GM21367 (cell line): ENCODE results near the gene ACRV1.
"Not testable (repeated sequence)": the region's sequence is repeated elsewhere in the genome, so short reads cannot be mapped to it uniquely, and the experiment has no call there.

ENCODE experiments used
- ATAC-seq: cut with Tn5 transposase; IDR thresholded peaks from one replicate; pipeline ENCODE4 v1.9.1; 2021; ENCODE audit not compliant: unreplicated experiment

ACRV1 gene, protein sequence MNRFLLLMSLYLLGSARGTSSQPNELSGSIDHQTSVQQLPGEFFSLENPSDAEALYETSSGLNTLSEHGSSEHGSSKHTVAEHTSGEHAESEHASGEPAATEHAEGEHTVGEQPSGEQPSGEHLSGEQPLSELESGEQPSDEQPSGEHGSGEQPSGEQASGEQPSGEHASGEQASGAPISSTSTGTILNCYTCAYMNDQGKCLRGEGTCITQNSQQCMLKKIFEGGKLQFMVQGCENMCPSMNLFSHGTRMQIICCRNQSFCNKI

DNA sequence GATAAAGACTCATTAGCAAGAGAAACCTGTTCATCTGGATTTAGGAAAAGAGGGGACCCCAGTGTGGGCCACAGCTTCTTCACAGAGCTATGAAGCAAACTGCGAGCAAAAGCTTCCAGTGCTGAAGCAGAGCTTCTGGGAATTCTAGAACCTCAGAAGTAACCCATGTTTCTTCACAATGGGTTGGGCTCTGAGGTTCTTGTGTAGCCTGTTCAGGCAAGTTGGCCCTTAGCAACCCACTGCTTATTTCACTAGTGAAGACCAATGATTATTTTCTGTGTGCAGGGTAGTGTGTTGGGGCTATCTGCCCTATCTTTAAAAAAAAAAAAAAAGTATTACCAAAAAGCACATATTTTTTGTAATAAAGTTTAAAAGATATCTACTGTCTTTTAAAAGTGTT is at the start of gene ACRV1:
ACRV1 (minus strand) TSS at position 101 of the 400 bp plus-strand sequence; CDS start at position 34, 67 bp downstream.
- ATAC-seq: no peak

DNA sequence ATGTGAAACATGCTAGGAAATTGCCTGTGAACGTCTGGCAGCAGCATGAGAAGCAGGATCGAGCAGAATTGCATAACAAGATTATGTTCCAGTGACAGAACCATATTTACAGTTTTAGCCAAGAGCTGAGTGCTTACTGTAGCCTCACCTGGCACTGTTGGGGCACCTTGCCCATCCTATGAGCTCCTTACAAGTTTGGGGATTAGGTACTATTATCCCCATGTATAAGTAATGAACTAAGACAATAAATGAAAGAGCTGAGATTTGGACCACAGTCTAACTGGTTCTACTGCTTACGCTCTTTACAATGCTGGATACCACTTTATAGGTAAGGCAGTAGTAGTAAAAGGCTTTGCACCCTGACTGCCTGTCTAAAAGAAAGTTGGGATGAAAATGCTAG is 48.3 kb upstream of the ACRV1 start:
- no peak for ATAC-seq

DNA sequence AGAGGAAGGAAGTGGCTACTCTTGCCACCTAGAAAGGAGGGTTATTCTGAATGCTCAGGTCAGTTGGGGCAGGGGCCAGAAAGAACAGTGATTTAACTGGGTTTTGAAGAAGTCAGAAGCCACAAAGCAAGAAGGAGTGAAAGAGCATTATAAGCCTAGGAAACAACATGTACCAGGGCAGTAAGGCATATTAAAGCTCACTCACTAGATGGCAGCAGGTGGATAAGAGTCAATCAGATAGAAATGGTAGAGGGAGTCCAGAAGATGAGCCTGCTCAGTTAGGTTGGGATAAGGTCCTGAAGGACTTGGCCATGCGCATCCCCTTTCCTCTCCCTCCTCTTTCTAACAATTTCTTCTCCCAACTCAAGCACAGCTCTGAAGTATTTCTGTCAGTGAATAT is 43.5 kb upstream of the ACRV1 start:
- no peak for ATAC-seq

DNA sequence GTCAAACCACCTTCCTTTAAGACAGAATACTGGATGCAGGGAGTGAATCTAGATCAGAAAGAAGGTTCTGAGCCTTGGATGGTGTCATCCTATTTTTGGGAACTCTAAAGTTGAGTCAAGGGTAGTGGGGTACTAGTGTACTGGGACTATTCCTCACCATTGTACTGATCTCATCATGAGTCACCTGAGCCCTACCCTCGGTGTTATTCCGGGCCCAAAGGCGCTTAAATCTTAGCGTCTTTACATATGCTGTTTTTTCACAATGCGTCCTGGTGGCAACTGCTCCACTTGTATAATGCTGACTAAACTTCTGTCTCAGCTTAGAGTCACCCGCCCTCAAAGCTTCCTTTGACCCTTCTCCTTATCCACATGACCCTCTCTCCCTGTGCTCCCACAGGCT is 40.1 kb upstream of the ACRV1 start:
- ATAC-seq: no peak

DNA sequence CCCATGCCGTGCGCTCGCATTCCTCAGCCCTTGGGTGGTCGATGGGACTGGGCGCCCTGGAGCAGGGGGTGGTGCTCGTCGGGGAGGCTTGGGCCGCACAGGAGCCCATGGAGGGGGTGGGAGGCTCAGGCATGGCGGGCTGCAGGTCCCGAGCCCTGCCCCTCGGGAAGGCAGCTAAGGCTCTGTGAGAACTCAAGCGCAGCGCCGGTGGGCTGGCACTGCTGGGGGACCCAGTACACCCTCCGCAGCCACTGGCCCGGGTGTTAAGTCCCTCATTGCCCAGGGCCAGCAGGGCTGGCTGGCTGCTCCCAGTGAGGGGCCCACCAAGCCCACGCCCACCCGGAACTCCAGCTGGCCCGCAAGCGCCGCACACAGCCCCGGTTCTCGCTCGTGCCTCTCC is 24.0 kb upstream of the ACRV1 start:
- not testable (repeated sequence) for ATAC-seq

DNA sequence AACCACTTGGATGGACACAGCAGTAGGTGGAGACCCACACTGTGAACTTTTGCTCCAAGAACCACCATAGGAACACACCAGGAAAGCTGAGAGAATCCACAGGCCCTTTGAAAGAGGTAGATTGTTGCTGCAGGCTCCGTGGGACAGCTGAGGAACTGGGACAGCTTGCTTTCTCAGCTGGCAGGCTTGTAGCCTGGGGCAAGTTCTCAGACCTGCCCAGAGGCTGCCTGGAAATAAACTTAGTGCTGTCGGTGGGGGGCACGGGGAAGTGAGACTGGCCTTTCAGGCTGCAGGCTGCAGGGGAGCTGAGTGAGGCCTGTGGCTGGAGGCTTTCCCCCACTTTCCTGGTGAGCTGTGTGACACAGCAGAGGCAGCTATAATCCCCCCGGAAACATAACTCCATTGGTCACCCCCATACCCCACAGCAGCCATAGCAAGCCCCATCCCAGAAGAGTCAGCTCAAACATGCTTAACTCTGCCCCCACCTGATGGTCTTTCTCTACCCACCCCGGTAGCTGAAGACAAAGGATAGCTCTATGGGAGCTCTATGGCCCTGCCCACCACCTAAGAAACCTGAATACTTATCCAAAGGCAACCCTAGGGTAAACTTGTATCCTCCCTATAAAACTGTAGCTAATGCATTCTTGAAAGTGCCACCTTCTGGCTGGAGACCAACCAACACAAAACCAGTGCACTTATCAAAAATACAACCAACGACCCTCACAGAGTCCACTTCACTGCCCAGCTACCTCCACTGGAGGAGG is 21.4 kb upstream of the ACRV1 start:
- no peak for ATAC-seq

DNA sequence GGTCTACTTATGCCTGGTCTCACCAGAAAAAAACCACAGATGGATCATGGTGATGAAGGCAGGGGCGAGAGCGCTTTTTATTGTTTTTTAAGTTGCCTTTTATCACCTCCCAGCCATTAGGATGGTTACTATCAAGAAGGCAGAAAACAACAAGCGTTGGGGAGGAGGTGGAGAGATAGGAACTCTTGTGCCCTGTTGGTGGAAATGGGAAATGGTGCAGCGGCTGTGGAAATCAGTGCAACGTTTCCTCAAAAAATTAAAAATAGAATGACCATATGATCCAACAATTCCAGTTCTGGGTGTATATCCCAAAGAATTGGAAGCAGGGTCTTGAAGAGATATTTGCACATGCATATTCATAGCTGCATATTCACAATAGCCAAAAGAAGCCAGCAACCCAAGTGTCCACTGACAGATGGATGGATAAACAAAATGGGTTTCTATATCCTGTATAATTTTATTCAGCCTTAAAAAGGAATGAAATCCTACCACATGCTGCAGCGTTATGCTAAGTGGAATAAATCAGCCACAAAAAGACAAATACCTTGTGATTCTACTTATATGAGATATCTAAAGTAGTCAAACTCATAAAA is 20.5 kb upstream of the ACRV1 start:
- ATAC-seq: no peak

DNA sequence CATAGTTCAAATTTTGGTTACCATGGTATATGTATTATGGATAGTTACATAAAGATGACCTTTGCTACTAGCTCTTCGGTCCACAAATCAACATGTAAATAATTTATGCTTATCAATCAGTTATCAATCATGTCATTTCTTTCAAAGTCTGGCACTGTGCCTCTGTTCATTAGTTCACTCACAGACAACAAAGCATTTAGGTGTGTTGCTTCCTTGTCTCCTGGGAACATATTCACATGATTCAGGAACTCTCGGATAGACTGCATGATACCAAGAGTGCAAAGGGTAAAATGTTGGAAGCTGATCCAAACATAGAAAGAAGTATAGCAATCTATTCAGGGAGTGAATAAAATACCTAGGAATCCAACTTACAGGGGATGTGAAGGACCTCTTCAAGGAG is 14.3 kb upstream of the ACRV1 start:
- ATAC-seq: no peak

DNA sequence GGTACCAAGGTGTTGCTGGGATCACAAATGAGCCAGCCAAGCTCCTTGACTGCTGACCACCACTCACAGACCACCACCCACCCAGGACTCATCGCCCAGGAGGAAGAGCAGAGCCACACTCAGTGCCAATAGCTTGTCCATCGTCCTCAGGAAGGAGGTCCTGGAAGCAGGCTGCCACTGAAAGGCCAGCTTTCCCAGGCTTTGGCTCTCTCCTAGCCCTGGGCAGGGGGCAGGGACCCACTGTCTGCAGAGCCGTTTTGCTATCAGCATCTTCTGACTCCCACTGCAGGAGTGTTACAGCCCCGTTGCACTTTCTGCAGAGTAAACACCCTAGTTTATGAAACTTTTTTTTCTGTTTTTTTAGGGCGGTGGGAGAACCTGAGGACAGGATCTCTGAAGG is 12.2 kb upstream of the ACRV1 start:
- ATAC-seq: no peak

DNA sequence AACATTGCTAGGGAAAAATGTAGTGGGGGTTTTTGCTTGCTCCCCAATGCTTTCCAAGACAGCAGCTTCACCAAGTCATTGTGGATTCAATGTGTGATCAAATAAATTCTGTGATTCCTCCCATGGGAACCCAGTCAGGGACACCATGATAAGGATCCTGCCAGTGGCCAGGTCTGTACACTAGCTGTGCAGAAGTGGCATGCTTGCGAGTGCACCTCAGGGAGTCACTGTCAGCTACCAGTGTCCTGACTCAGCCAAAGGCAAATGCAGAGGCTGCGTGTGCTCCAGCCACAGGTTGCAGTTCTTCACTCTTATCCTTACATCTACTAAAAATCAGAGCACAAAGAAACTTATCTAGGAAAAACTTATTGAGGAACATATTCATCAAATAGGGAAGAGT is 9.4 kb upstream of the ACRV1 start:
- no peak for ATAC-seq

DNA sequence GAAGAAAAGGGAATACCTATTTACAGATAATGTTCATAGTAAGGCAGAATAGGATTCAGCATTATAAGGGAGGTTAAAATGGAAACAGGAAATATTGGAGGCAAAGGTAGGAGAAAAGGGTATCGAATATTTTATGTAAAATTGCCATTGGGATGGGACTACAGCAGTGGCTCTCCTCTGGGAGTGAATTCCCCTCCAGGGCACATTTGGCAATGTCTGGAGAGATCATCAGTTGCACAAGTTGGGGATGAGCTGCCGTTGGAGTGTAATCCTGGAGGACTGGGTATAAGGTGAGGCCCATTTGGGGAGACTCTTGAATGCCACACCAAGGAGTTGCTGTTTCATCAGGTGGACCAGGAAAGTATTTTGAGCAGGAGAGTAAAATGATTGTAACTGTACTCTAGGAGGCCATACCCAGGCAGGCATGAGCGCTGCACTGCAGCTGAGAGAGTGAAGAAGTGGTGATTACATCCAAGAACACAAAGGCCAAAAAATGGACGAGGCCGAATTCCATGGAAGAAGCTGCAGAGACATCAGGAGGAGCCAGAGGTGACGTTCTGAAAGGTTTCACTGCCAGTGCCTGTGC is 8.7 kb upstream of the ACRV1 start:
- ATAC-seq: no peak

DNA sequence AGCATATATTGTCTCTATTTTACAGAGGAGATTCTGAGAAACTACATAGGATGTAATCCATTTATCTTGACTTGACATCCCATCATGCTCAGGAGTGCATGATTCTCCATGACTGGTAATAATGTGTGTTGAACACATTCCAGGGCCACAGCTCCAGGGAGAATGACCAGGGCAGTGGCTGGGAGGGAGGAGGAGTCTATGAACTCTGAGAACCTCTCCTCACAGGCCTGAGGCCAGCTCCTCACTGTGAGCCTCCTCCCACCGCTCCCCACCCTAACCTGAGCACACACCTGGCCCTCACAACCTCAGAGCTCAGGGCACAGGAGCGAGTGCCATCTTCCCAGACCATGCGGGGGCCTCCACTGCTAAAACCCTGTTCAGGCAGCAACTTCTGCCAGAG is 8.0 kb upstream of the ACRV1 start:
- ATAC-seq: no peak

DNA sequence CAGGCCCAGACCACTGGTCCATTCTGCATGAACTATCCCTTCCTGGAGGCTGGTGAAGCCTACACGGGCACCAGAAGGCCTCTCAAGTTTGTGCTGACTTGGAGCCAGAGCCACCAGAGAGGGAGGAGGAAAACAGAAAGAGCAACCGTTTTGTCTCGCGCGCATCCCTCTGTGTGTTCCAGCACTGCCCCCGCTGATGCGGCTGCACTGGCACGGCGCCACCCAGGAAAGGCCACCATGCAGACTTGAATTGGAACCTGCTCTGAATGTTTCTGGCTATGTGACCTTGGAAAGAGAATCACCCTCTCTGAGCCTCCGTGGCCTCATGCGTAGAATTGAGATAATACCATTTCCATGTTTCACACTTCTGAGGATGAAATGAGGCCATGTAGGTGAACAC is 7.4 kb upstream of the ACRV1 start:
- no peak for ATAC-seq

DNA sequence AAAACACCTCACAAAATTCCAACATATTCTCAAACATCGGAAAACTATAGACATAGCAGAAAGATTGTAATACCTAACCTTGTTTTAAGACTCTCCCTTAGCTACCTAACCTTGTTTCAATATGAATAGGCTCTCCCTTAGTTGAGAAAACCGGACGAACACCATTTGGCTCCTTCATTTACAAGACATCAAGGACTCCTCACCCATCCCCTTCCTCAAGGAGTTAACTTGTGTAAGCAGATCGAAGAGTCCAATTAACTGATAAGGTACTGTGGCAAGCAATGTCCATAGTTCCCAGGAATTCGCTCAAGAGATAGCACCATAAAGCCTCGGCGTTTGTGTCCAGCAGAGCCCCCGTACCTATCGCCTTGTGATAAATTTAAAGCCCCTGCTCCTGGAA is 4.6 kb upstream of the ACRV1 start:
- ATAC-seq: no peak

DNA sequence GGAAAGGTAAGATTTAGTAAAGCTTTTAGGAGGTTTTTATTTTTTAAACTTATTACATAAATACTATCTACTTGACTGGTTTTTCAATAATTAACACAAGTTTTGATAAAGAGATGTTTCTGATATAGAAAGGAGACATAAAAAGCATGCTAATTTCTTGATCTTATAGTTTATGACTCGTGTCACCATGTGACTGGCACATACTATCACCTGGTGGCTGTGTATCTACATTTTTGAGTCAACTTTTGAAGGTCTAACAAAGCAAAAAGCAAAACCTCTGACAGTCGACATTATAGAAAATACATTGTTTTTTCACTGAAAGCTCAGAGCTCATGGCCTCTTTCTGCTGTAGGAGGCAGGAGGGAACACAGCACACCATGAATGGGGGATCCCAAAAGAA is 810 bp downstream of the ACRV1 start:
- no peak for ATAC-seq

DNA sequence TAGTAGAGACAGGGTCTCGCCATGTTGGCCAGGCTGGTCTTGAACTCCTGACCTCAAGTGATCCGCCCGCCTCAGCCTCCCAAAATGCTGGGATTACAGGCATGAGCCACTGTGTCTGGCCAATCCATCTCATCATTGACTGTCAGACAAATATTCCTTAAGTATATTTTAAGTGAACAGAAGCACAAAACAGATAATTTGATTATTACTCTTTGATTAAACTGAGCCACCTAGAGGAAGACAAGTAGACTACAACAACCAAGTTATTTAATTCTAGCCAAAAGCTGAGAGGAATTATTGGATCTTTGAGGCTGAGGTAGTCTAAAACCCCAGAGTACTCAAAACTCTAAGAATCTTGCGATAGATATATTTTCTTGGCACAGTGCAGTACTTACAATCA is 1.2 kb downstream of the ACRV1 start:
- ATAC-seq: no peak

DNA sequence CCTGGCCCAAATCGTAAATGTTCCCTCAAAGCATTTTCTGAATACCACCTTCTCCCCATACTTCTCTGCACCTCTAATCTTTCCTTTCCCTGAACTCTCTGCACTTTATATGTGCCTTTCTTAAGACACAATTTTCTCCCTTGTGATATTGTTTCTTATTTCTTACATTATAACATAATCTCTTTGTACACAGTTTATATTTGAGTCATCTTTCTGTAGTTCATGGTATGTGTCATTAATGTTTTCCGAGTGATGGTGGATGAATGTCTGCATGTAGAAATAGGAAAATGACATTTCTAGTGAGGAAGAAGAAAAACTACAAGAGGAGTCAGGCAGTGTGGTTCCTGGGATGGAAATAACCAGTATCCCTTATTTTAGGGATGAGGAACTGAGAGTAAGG is 5.5 kb downstream of the ACRV1 start:
- no peak for ATAC-seq

DNA sequence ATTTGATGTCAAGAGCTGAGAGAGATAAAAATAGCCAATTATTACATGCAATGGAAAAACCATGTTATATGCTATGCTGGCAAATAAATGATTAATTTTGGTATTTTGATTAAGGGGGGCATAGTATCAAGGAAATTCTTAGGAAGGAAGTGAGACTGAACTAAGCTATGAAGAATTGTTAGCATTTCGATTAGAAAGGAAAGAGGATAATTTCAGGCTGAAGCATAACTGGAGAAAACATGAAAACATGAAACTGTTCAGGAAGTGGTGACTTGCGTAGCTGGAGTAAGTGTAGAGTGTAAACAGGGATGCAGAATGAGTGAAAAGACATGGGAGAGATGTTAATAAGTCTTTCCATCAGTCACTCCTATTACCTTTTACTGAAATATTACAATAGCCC is 6.4 kb downstream of the ACRV1 start:
- ATAC-seq: no peak

DNA sequence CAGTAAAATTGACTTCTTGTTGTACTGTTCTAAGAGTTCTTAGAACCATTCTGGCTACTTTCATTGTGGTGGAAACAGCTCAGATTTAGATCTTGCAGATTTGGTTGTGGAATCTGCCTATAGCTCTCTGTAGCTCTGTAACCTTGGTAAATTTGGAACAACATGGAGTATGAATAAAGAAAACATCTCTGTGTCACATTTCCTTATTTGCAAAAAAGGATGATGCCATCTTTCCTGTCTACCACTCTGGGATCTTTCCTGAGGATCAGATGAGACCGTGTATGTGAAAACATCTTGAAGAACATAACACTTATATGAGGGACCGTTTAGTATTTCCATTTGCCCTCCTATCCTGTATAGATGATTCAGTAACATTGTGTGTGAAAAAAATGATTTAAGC is 9.1 kb downstream of the ACRV1 start:
- no peak for ATAC-seq

DNA sequence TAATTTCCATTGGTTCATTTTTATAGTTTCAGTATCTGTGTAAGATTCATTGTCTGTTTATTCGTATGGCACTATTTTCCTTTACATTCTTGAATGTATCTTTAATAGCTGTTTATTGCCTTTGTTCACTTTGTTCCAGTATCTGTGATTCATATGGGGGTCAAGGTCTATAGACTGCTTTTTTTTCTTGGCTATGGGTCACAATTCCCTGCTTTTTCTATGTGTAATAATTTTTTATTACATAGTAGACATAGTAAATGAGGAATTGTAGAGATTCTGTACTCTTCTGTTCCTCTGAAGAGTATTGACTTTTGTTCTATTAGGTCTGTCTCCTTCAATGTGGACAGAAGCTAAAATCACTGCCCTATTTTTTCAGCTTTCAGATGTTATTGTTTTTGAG is 10.5 kb downstream of the ACRV1 start:
- no peak for ATAC-seq

DNA sequence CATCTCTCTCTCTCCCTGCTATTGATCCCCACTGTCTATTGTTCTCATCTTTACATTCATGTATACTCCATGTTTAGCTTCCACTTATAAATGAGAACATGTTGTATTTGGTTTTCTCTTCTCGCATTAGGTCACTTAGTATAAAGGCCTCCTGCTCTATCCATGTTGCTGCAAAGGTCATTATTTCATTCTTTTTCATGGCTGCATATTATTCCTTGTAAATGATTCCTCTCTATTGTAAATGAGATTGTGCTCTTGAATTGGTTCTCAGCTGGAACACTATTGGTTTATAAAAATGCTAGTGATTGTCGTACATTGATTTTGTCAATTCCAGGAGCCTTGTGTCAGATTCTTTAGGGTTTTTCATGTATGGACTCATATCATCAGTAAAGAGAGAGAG is 13.5 kb downstream of the ACRV1 start:
- no peak for ATAC-seq

DNA sequence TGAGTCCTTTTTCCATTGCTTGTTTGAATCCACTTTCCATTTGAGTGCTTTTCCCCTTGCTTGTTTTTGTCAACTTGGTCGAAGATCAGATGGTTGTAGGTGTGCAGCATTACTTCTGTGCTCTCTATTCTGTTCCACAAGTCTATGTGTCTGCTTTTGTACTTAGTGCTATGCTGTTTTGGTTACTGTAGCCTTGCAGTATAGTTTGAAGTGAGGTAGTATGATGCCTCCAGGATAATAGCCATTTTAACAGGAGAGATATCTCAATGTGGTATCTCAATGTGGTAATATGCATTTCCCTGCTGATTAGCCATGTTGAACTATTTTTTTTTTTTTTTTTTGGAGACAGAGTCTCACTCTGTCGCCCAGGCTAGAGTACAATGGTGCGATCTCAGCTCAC is 16.7 kb downstream of the ACRV1 start:
- no peak for ATAC-seq
